HepG2 (cell line): ENCODE data around the gene RNF5. TPM values are rescaled to one million over a fixed set of nuclear protein-coding genes. Genes with fewer than 3 reads are reported as not detected.
"Not testable (repeated sequence)": the region's sequence is repeated elsewhere in the genome, so short reads cannot be mapped to it uniquely, and the experiment has no call there.

Experiments used
- ATAC-seq: fragments of 200-7000 bp; cut with Tn5 transposase; 3 replicates; pipeline ENCODE4 v1.9.1; 2020; ENCODE audit warnings: mild to moderate bottlenecking, moderate library complexity
- BruUV-seq: library from RNA; stranded (reverse); fragments of 400-500 nt; replicated peaks from 2 replicates; lab custom pipeline; 2021; lab: Mats Ljungman, UMichigan
- CTCF ChIA-PET: fragments of 300-600 bp; formaldehyde crosslinking; extraction: SDS; loops from one replicate; lab custom pipeline; 2021; ENCODE audit warnings: low total read pairs, inconsistent platforms, low intra/inter-chr PET ratio; lab: Yijun Ruan, JAX
- POLR2A ChIA-PET: fragments of 350-600 bp; sonication (Branson Sonifier 250); formaldehyde crosslinking; loops from one replicate; lab custom pipeline; 2020; ENCODE audit warnings: antibody characterized with exemption, inconsistent platforms; lab: Yijun Ruan, JAX
- DNase-seq: peaks from one replicate; pipeline ENCODE4 v3.0.0-alpha.2; 2015; ENCODE audit warnings: low spot score
- FAIRE-seq: peaks from 3 replicates; lab custom pipeline; 2011; peaks lifted over from hg19 to GRCh38; lab: Jason Lieb, UNC
- H2AFZ ChIP-seq: one replicate; pipeline ENCODE4 v1.6.1; 2011; ENCODE audit warnings: low read length, inconsistent platforms
- H3K27ac ChIP-seq: fragments of 300-600 bp; 3 replicates; pipeline ENCODE4 v1.8.0; 2011; ENCODE audit warnings: mixed run types, mild to moderate bottlenecking, mixed read lengths, low read length, inconsistent platforms; ENCODE audit not compliant: insufficient read depth; ENCODE audit errors: extremely low read length
- H3K27me3 ChIP-seq, 2 experiments: fragments of 200-600 bp in 1 of 2; 2 replicates in 1 of 2; 3 replicates in 1 of 2; pipeline versions ENCODE4 v1.6.0 to v1.8.0; 2011; ENCODE audit warnings: low read length in 2 of 2, mild to moderate bottlenecking in 2 of 2, moderate library complexity in 2 of 2, inconsistent platforms in 1 of 2; ENCODE audit not compliant: insufficient read depth in 2 of 2, control insufficient read depth in 1 of 2
- H3K36me3 ChIP-seq, 2 experiments: fragments of 200-600 bp in 1 of 2; replicated peaks in 1 of 2; 2 replicates in 1 of 2; 3 replicates in 1 of 2; pipeline versions ENCODE4 v1.5.1 to v1.8.0; 2011; ENCODE audit warnings: low read length in 2 of 2, inconsistent platforms in 1 of 2; ENCODE audit not compliant: insufficient read depth in 2 of 2, control insufficient read depth in 1 of 2
- H3K4me1 ChIP-seq: 2 replicates; pipeline ENCODE4 v1.5.1; 2012; ENCODE audit warnings: low read length, inconsistent platforms; ENCODE audit not compliant: insufficient read depth
- H3K4me2 ChIP-seq: 2 replicates; pipeline ENCODE4 v1.6.0; 2011; ENCODE audit warnings: low read depth, low read length, inconsistent platforms
- H3K4me3 ChIP-seq, 3 experiments: fragments of 200-600 bp in 1 of 3; sonication (generic), shearing (Covaris generic) in 1 of 3; replicated peaks in 1 of 3; 2 replicates each; pipeline ENCODE4 v1.5.1; 2011 to 2016; ENCODE audit warnings: low read length in 3 of 3, inconsistent platforms in 2 of 3, low read depth in 2 of 3, mild to moderate bottlenecking in 2 of 3, control low read depth in 1 of 3, mixed read lengths in 1 of 3; ENCODE audit not compliant: insufficient read depth in 1 of 3
- H3K79me2 ChIP-seq: one replicate; pipeline ENCODE4 v1.6.1; 2011; ENCODE audit warnings: low read length, inconsistent platforms; ENCODE audit not compliant: insufficient read depth
- H3K9ac ChIP-seq: 2 replicates; pipeline ENCODE4 v1.6.0; 2011; ENCODE audit warnings: mild to moderate bottlenecking, low read depth, low read length, inconsistent platforms; ENCODE audit not compliant: insufficient read depth
- H3K9me3 ChIP-seq: 2 replicates; pipeline ENCODE4 v1.5.1; 2012; ENCODE audit warnings: mild to moderate bottlenecking, low read length
- H4K20me1 ChIP-seq: 2 replicates; pipeline ENCODE4 v1.6.0; 2011; ENCODE audit warnings: inconsistent platforms, mild to moderate bottlenecking, low read length, moderate library complexity; ENCODE audit not compliant: insufficient read depth
- AGO1 ChIP-seq: fragments of 200-400 bp; formaldehyde crosslinking; IDR thresholded peaks from 2 replicates; pipeline ENCODE4 v1.6.1; 2017; ENCODE audit warnings: mild to moderate bottlenecking, low read depth, low read length, moderate library complexity; ENCODE audit not compliant: poor library complexity, severe bottlenecking
- ATF4 ChIP-seq, 2 experiments: fragments of 450-650 bp in 1 of 2; sonication (generic) in 1 of 2; formaldehyde crosslinking; IDR thresholded peaks; 2 replicates each; pipeline versions ENCODE4 v1.5.0 to v1.8.0; 2020 to 2022; ENCODE audit warnings: mild to moderate bottlenecking in 1 of 2, missing genetic modification reagents in 1 of 2
- FUBP1 ChIP-seq: sonication (generic); formaldehyde crosslinking; IDR thresholded peaks from 2 replicates; pipeline ENCODE4 v1.5.1; 2020; ENCODE audit warnings: missing genetic modification reagents, mild to moderate bottlenecking, borderline replicate concordance
- PAF1 ChIP-seq: IDR thresholded peaks from 2 replicates; pipeline ENCODE4 v1.6.1; 2016; ENCODE audit warnings: missing genetic modification reagents, missing compliant biosample characterization
- POGK ChIP-seq: sonication (generic); formaldehyde crosslinking; conservative IDR thresholded peaks from 2 replicates; pipeline ENCODE4 v1.8.0; 2022; ENCODE audit warnings: mild to moderate bottlenecking, moderate library complexity, missing genetic modification reagents
- ZBTB42 ChIP-seq: sonication (generic); formaldehyde crosslinking; IDR thresholded peaks from 2 replicates; pipeline ENCODE4 v1.5.0; 2020; ENCODE audit warnings: mild to moderate bottlenecking, missing genetic modification reagents
- ZFP36L1 ChIP-seq: sonication (generic); formaldehyde crosslinking; IDR thresholded peaks from 2 replicates; pipeline ENCODE4 v1.8.0; 2022; ENCODE audit warnings: mild to moderate bottlenecking, missing genetic modification reagents, moderate library complexity
- WGBS: methylation state at CpG from one replicate; pipeline ENCODE4 v1.1.6; 2017; ENCODE audit warnings: low lambda C conversion rate; 5-methylcytosine and 5-hydroxymethylcytosine counted together
- in situ Hi-C: cut with HindIII; loops from 2 replicates; pipeline ENCODE4 v1.10.0; 2017; ENCODE audit warnings: low pct_unique_long_range_greater_than_20kb; ENCODE audit not compliant: extremely low pct_ligation_motif_present
- intact Hi-C: fragments of 100-400 bp; cut with micrococcal nuclease; formaldehyde crosslinking; loops from one replicate; pipeline ENCODE4 v1.10.0; 2022; ENCODE audit not compliant: unreplicated experiment
- polyA plus RNA-seq, 8 experiments: library from polyadenylated mRNA; depleted of rRNA in 3 of 8; stranded (reverse) in 7 of 8; unstranded in 1 of 8; fragments of >200 nt; fragmentation: Illumina TruSeq in 4 of 8; extraction: Trizol in 4 of 8; gene quantifications; 2 replicates each; pipeline versions ENCODE4 v1.2.1 to v1.2.3, GENCODE V29; 2011 to 2016; ENCODE audit warnings: low read depth in 4 of 8, missing spikeins in 1 of 8, mixed read lengths in 1 of 8; ENCODE audit not compliant: insufficient read depth in 1 of 8
- total RNA-seq, 5 experiments: library from RNA; depleted of rRNA; stranded (reverse); fragments of >200 nt; fragmentation: Illumina TruSeq; extraction: Trizol; gene quantifications; 2 replicates each; pipeline ENCODE4 v1.2.3, GENCODE V29; 2016; ENCODE audit warnings: low read depth in 1 of 5

Gene RNF5
- total and polyA plus RNA-seq, 2 of the 13 experiments (the other 11 are each of a cell fraction or from before 2014, with no cell fraction given), result 98.0 to 131 TPM

GRCh38 chr6:32184084-32184640, 6.0 kb downstream of the RNF5 start, which contains the start of gene AGER (continued):
- TF ChIP-seq POGK, result 0 out of 2 replicates have a peak, but pooled peaks have one; percentile 2
- TF ChIP-seq PAF1 (CRISPR knock-in tag), result 0 out of 2 replicates have a peak, but pooled peaks have one; percentile 63
- peak in 1 of 2 experiments; percentile 71; a peak in 2 of 4 replicates for TF ChIP-seq ATF4 (CRISPR knock-in tag; IDR thresholded peaks at IDR 0.05)
- no peak for TF ChIP-seq ZBTB42 (CRISPR knock-in tag)
- TF ChIP-seq ZFP36L1 (CRISPR knock-in tag), result no peak
- TF ChIP-seq AGO1, result peak; percentile 73
- no peak for TF ChIP-seq FUBP1 (CRISPR knock-in tag)

- CTCF ChIA-PET, ATAC-seq, H3K4me3 ChIP-seq, H3K9me3 ChIP-seq, H4K20me1 ChIP-seq, FAIRE-seq, H3K9ac ChIP-seq, in situ Hi-C loops, DNase-seq, H3K27ac ChIP-seq, BruUV-seq, H3K4me2 ChIP-seq, H3K27me3 ChIP-seq, H2AFZ ChIP-seq, intact Hi-C loops: not testable (repeated sequence)
- Histone ChIP-seq H3K36me3 (peaks cover 21 to 40% of the 10 kb centered on the region in 2 experiments), H3K79me2 (peaks cover 14% of the 10 kb centered on the region), H3K4me1 (peaks cover 13% of the 10 kb centered on the region)
- 93% methylated on average over 11 of the region's 11 CpGs for WGBS
- POLR2A ChIA-PET, result interaction anchor here (1.0 to 7.1 kb wide), 3 partner anchors 7 to 69 kb away, joined by 4 to 127 read pairs (median 10); partner anchors contain the start of genes AGPAT1 and RNF5
Measured at GRCh38 chr6:32185681-32186131, 7.5 kb downstream of the RNF5 start.

GRCh38 chr6:32186151-32186840, 8.1 kb downstream of the RNF5 start:
- H3K27me3 ChIP-seq, in situ Hi-C loops, H3K27ac ChIP-seq, FAIRE-seq, H3K4me3 ChIP-seq, intact Hi-C loops, H3K9me3 ChIP-seq, H4K20me1 ChIP-seq, H3K4me2 ChIP-seq, H3K9ac ChIP-seq, BruUV-seq, CTCF ChIA-PET, H2AFZ ChIP-seq, ATAC-seq, DNase-seq: not testable (repeated sequence)
- Histone ChIP-seq H3K79me2 (peaks cover 15% of the 10 kb centered on the region), H3K4me1 (peaks cover 19% of the 10 kb centered on the region), H3K36me3 (peaks cover 16 to 34% of the 10 kb centered on the region in 2 experiments)
- POLR2A ChIA-PET, result interaction anchor here (1.0 to 7.1 kb wide), 3 partner anchors 8 to 70 kb away, joined by 4 to 127 read pairs (median 10); partner anchors contain the start of genes AGPAT1 and RNF5
- 94% methylated on average over 10 of the region's 10 CpGs for WGBS
